SK-N-SH (cell line): ENCODE data around the gene PLEKHM3. TPM values are rescaled to one million over a fixed set of nuclear protein-coding genes. Genes with fewer than 3 reads are reported as not detected.

Experiments
- CTCF ChIA-PET: fragments of 300-600, 350-600 bp; formaldehyde crosslinking; extraction: SDS; loops from one replicate; lab custom pipeline; 2021; lab: Yijun Ruan, JAX
- POLR2A ChIA-PET: fragments of 350-600 bp; sonication (Branson Sonifier 250); formaldehyde crosslinking; extraction: SDS; loops from one replicate; lab custom pipeline; 2020; ENCODE audit warnings: antibody characterized with exemption, inconsistent platforms; lab: Yijun Ruan, JAX
- DNase-seq: peaks from one replicate; pipeline ENCODE4 v3.0.0; 2012
- H2AFZ ChIP-seq: fragments of 200-600 bp; sonication (generic); 2 replicates; pipeline ENCODE4 v1.8.1; 2016; ENCODE audit warnings: antibody characterized with exemption, mild to moderate bottlenecking, low read depth
- H3F3A ChIP-seq: fragments of 200-600 bp; sonication (generic); replicated peaks from 2 replicates; pipeline ENCODE3; 2016; ENCODE audit warnings: antibody characterized with exemption, mild to moderate bottlenecking; ENCODE audit not compliant: insufficient read depth
- H3K27ac ChIP-seq, 2 experiments: fragments of 200-500 bp in 1 of 2; fragments of 200-600 bp in 1 of 2; sonication (Bioruptor generic) in 1 of 2; sonication (generic), shearing (Covaris generic) in 1 of 2; 2 replicates each; pipeline versions ENCODE4 v1.5.1 to v1.6.1; 2014 to 2016; ENCODE audit warnings: low read depth in 2 of 2, inconsistent platforms in 1 of 2, low read length in 1 of 2, mild to moderate bottlenecking in 1 of 2, mixed read lengths in 1 of 2
- H3K27me3 ChIP-seq: fragments of 200-600 bp; sonication (generic), shearing (Covaris generic); 2 replicates; pipeline ENCODE4 v1.6.1; 2016; ENCODE audit warnings: mixed run types; ENCODE audit not compliant: insufficient read depth
- H3K36me3 ChIP-seq, 2 experiments: fragments of 200-500 bp in 1 of 2; fragments of 200-600 bp in 1 of 2; sonication (Bioruptor generic) in 1 of 2; sonication (generic) in 1 of 2; replicated peaks in 1 of 2; 2 replicates each; pipeline versions ENCODE3 to v1.5.1; 2014 to 2016; ENCODE audit warnings: low read length in 1 of 2, mild to moderate bottlenecking in 1 of 2; ENCODE audit not compliant: insufficient read depth in 2 of 2, control insufficient read depth in 1 of 2
- H3K4me1 ChIP-seq, 2 experiments: fragments of 200-500 bp in 1 of 2; fragments of 200-600 bp in 1 of 2; sonication (Bioruptor generic) in 1 of 2; sonication (generic), shearing (Covaris generic) in 1 of 2; 2 replicates each; pipeline versions ENCODE4 v1.5.1 to v1.6.1; 2014 to 2016; ENCODE audit warnings: low read depth in 1 of 2, low read length in 1 of 2, mixed run types in 1 of 2; ENCODE audit not compliant: insufficient read depth in 2 of 2, control insufficient read depth in 1 of 2
- H3K4me2 ChIP-seq: fragments of 200-600 bp; sonication (generic), shearing (Covaris generic); 2 replicates; pipeline ENCODE4 v1.6.1; 2017; ENCODE audit warnings: mixed run types
- H3K4me3 ChIP-seq, 2 experiments: fragments of 200-500 bp in 1 of 2; fragments of 200-600 bp in 1 of 2; sonication (Bioruptor generic) in 1 of 2; sonication (generic), shearing (Covaris generic) in 1 of 2; 2 replicates each; pipeline versions ENCODE4 v1.5.1 to v1.8.1; 2014 to 2016; ENCODE audit warnings: low read depth in 2 of 2, inconsistent platforms in 1 of 2, low read length in 1 of 2, mild to moderate bottlenecking in 1 of 2, mixed read lengths in 1 of 2, moderate library complexity in 1 of 2
- H3K79me2 ChIP-seq: fragments of 200-600 bp; sonication (generic); 2 replicates; pipeline ENCODE4 v1.8.1; 2017; ENCODE audit warnings: mild to moderate bottlenecking; ENCODE audit not compliant: insufficient read depth
- H3K9ac ChIP-seq: fragments of 200-600 bp; sonication (generic); 2 replicates; pipeline ENCODE4 v1.6.1; 2017; ENCODE audit warnings: mixed run types
- H3K9me2 ChIP-seq: fragments of 200-600 bp; sonication (generic); 2 replicates; pipeline ENCODE4 v1.6.1; 2017; ENCODE audit warnings: mixed run types
- H3K9me3 ChIP-seq: fragments of 200-600 bp; sonication (generic); 2 replicates; pipeline ENCODE4 v1.6.1; 2017; ENCODE audit warnings: mixed run types, mild to moderate bottlenecking, moderate library complexity
- H4K20me1 ChIP-seq: fragments of 200-600 bp; sonication (generic); 2 replicates; pipeline ENCODE4 v1.6.1; 2017; ENCODE audit warnings: mild to moderate bottlenecking, mixed run types; ENCODE audit not compliant: insufficient read depth
- FOXJ3 ChIP-seq: sonication (generic); formaldehyde crosslinking; IDR thresholded peaks from 2 replicates; pipeline ENCODE4 v1.5.1; 2020; ENCODE audit warnings: mild to moderate bottlenecking, missing genetic modification reagents
- GABPA ChIP-seq: IDR thresholded peaks from 2 replicates; pipeline ENCODE4 v1.4.0; 2012; ENCODE audit warnings: low read depth, mild to moderate bottlenecking
- MEF2A ChIP-seq: IDR thresholded peaks from 2 replicates; pipeline ENCODE4 v1.4.0; 2012; ENCODE audit warnings: low read depth, borderline replicate concordance
- NRF1 ChIP-seq: IDR thresholded peaks from 2 replicates; pipeline ENCODE4 v1.6.1; 2012; ENCODE audit warnings: low read depth, mild to moderate bottlenecking, low read length
- RAD21 ChIP-seq: IDR thresholded peaks from 2 replicates; pipeline ENCODE4 v1.6.1; 2012; ENCODE audit warnings: mild to moderate bottlenecking, low read length
- RFX5 ChIP-seq: IDR thresholded peaks from 2 replicates; pipeline ENCODE4 v1.6.1; 2012; ENCODE audit warnings: mild to moderate bottlenecking, improper control_type of control experiment, low read length
- RXRA ChIP-seq: IDR thresholded peaks from 2 replicates; pipeline ENCODE4 v1.4.0; 2012; ENCODE audit warnings: low read depth, mild to moderate bottlenecking, borderline replicate concordance
- SIN3A ChIP-seq: IDR thresholded peaks from 2 replicates; pipeline ENCODE4 v1.6.1; 2012; ENCODE audit warnings: low read depth, mild to moderate bottlenecking, low read length, moderate library complexity, borderline replicate concordance
- WGBS: methylation state at CpG from one replicate; pipeline ENCODE4 v1.1.6; 2017; ENCODE audit warnings: low lambda C conversion rate; 5-methylcytosine and 5-hydroxymethylcytosine counted together
- polyA plus RNA-seq, 3 experiments: library from polyadenylated mRNA; depleted of rRNA; stranded (reverse); fragments of >200 nt; gene quantifications; 2 replicates each; pipeline ENCODE4 v1.2.3, GENCODE V29; 2012
- TF ChIP-seq, protein P1 (sequence below): IDR thresholded peaks from 2 replicates; pipeline ENCODE4 v1.4.0; 2012; ENCODE audit warnings: low read depth, borderline replicate concordance
- TF ChIP-seq, protein P2 (sequence below): fragments of 150-350 bp; IDR thresholded peaks from 2 replicates; pipeline ENCODE4 v1.6.1; 2017; ENCODE audit warnings: antibody characterized with exemption, low read length, low read depth, borderline replicate concordance

PLEKHM3 gene
- polyA plus RNA-seq, 1 of the 3 experiments (the other 2 are of a cell fraction), result 1.9 TPM

DNA sequence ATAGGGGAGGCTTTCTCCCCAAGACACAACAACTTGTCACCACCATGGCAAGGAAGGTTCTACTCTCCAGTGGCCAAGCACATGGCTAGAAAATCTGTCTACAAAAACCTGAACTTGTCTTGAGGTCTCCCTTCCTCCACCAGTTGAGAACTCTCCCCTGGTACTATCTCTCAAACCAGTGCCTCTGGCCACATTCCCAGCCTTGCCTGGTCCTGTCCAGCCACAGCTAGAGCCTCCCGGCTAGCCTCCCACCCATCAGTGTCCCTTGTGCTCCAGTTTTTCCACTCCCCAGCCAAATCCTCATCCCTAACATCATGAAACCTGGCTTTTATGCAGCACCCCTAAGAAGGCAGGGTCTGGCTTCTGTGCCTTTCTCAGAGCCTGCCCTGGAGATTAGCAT lies 234.4 kb downstream of the PLEKHM3 start:
- 62% methylated on average over 1 of the region's 1 CpG for WGBS
- Histone ChIP-seq H3F3A (peaks cover 8% of the 10 kb centered on the region), H3K9me3 (no peaks in the 10 kb centered on the region), H3K9ac (no peak overlapping the region), H3K27ac (no peak overlapping the region), H3K9me2 (no peaks in the 10 kb centered on the region), H3K27me3 (no peaks in the 10 kb centered on the region), H3K79me2 (no peaks in the 10 kb centered on the region), H2AFZ (no peak overlapping the region), H3K4me3 (no peak overlapping the region), H4K20me1 (no peaks in the 10 kb centered on the region), H3K4me2 (no peak overlapping the region), H3K4me1 (peaks cover 0 to 5% of the 10 kb centered on the region in 2 experiments; a peak in 1 of 4 replicates), H3K36me3 (no peaks in the 10 kb centered on the region)
- no peak for DNase-seq
- ChIA-PET CTCF (no interaction called here), POLR2A (no interaction called here)
- TF ChIP-seq SIN3A (no peak), NRF1 (no peak)

DNA sequence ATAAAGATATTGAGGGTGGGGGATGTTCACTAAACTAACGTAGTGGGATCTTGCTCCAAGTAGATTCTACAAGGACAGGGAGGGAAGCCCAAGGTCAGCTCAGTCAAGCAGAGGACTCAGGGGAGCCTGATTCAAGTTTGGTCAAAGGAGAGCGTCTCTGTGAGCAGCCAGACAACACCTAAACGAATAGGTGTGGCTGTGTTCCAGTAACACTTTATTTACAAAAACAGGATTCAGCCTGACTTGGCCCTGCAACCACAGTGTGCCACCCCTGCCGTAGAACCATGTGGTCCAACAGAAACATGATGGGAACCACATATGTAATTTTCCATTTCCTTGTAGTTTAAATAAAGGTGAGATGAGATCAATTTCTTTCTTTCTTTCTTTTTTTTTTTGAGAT lies 237.5 kb downstream of the PLEKHM3 start:
- CTCF ChIA-PET, result no interaction called here
- no peak for DNase-seq

DNA sequence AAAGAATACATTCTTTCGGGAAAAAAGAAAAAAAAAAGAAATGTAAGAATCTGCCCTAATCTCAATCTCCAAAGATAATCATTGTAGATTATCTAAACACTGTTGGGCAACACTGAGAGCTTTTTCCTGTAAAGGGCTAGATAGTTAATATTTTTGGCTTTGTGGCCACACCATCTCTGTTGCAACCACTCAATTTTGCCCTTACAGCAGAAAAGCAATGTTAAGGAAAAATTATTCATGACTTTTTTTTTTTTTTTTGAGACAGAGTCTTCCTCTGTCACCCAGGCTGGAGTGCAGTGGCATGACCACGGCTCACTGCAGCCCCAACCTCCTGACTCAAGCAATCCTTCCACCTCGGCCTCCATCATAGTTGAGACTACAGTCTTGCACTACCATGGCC lies 238.3 kb downstream of the PLEKHM3 start:
- no peaks in the 10 kb centered on the region for H3K9me3 ChIP-seq
- H3K4me1 ChIP-seq, result peaks cover 0 to 8% of the 10 kb centered on the region in 2 experiments; a peak in 1 of 4 replicates
- POLR2A ChIA-PET, result no interaction called here
- CTCF ChIA-PET, result interaction anchor here (0.9 kb wide), 1 partner anchor 186 kb away, joined by 3 read pairs; no protein-coding TSS in a partner anchor
- H3K9ac ChIP-seq, result no peak overlapping the region
- no peaks in the 10 kb centered on the region for H3K9me2 ChIP-seq
- H2AFZ ChIP-seq, result no peak overlapping the region
- H3K27me3 ChIP-seq, result no peaks in the 10 kb centered on the region
- DNase-seq, result no peak
- H4K20me1 ChIP-seq, result no peaks in the 10 kb centered on the region
- H3K27ac ChIP-seq, result no peak overlapping the region
- no peak overlapping the region for H3K4me2 ChIP-seq
- no peaks in the 10 kb centered on the region for H3K36me3 ChIP-seq
- TF ChIP-seq MEF2A (no peak), FOXJ3 (CRISPR knock-in tag) (no peak)
- H3K79me2 ChIP-seq, result no peaks in the 10 kb centered on the region
- 90% methylated on average over 3 of the region's 3 CpGs for WGBS
- peaks cover 5% of the 10 kb centered on the region for H3F3A ChIP-seq
- H3K4me3 ChIP-seq, result no peak overlapping the region

More for the DNA sequence above, 237.5 kb downstream of the PLEKHM3 start:
- no peaks in the 10 kb centered on the region for H3K9me3 ChIP-seq
- H3K4me3 ChIP-seq, result no peak overlapping the region
- H3K4me1 ChIP-seq, result peaks cover 1 to 5% of the 10 kb centered on the region in 2 experiments; a peak in 2 of 4 replicates
- WGBS, result 86% methylated on average over 4 of the region's 4 CpGs
- H3K4me2 ChIP-seq, result no peak overlapping the region
- no peak overlapping the region for H3K9ac ChIP-seq
- H3F3A ChIP-seq, result peaks cover 8% of the 10 kb centered on the region
- H3K36me3 ChIP-seq, result no peaks in the 10 kb centered on the region
- H4K20me1 ChIP-seq, result no peaks in the 10 kb centered on the region
- H3K9me2 ChIP-seq, result no peaks in the 10 kb centered on the region
- TF ChIP-seq, protein P1, sequence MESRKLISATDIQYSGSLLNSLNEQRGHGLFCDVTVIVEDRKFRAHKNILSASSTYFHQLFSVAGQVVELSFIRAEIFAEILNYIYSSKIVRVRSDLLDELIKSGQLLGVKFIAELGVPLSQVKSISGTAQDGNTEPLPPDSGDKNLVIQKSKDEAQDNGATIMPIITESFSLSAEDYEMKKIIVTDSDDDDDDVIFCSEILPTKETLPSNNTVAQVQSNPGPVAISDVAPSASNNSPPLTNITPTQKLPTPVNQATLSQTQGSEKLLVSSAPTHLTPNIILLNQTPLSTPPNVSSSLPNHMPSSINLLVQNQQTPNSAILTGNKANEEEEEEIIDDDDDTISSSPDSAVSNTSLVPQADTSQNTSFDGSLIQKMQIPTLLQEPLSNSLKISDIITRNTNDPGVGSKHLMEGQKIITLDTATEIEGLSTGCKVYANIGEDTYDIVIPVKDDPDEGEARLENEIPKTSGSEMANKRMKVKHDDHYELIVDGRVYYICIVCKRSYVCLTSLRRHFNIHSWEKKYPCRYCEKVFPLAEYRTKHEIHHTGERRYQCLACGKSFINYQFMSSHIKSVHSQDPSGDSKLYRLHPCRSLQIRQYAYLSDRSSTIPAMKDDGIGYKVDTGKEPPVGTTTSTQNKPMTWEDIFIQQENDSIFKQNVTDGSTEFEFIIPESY, result no peak
- TF ChIP-seq, protein P2, sequence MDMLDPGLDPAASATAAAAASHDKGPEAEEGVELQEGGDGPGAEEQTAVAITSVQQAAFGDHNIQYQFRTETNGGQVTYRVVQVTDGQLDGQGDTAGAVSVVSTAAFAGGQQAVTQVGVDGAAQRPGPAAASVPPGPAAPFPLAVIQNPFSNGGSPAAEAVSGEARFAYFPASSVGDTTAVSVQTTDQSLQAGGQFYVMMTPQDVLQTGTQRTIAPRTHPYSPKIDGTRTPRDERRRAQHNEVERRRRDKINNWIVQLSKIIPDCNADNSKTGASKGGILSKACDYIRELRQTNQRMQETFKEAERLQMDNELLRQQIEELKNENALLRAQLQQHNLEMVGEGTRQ, result no peak
- TF ChIP-seq RXRA (no peak), RFX5 (no peak), GABPA (no peak), RAD21 (no peak)
- no peak overlapping the region for H3K27ac ChIP-seq
- no peaks in the 10 kb centered on the region for H3K27me3 ChIP-seq
- POLR2A ChIA-PET, result no interaction called here
- no peaks in the 10 kb centered on the region for H3K79me2 ChIP-seq
- no peak overlapping the region for H2AFZ ChIP-seq
